GM18870 (cell line): ENCODE results near the gene LRRC74B.
"Not testable (repeated sequence)": the region's sequence is repeated elsewhere in the genome, so short reads cannot be mapped to it uniquely, and the experiment has no call there.

Source experiments
- ATAC-seq: cut with Tn5 transposase; IDR thresholded peaks from one replicate; pipeline ENCODE4 v1.9.1; 2021; ENCODE audit warnings: moderate library complexity; ENCODE audit not compliant: unreplicated experiment

The LRRC74B gene

GRCh38 chr22:21054046-21054713 is 8.4 kb downstream of the LRRC74B start:
- no peak for ATAC-seq

GRCh38 chr22:21054714-21055563 is 9.2 kb downstream of the LRRC74B start:
- no peak for ATAC-seq

GRCh38 chr22:21055564-21055834 is 9.8 kb downstream of the LRRC74B start:
- ATAC-seq, result no peak

GRCh38 chr22:21055880-21056319 is 10.2 kb downstream of the LRRC74B start:
- no peak for ATAC-seq

- ATAC-seq, result not testable (repeated sequence)
Observed at GRCh38 chr22:21060363-21060762, 14.6 kb downstream of the LRRC74B start.

GRCh38 chr22:21061660-21062321 is 16.0 kb downstream of the LRRC74B start:
- ATAC-seq, result not testable (repeated sequence)

GRCh38 chr22:21064425-21064824 is 18.7 kb downstream of the LRRC74B start:
- not testable (repeated sequence) for ATAC-seq

GRCh38 chr22:21064917-21065864 is 19.4 kb downstream of the LRRC74B start:
- no peak for ATAC-seq

GRCh38 chr22:21067075-21067900 is 21.5 kb downstream of the LRRC74B start:
- no peak for ATAC-seq

- ATAC-seq, result no peak
Observed at GRCh38 chr22:21067901-21068680, 22.3 kb downstream of the LRRC74B start.

- no peak for ATAC-seq
Observed at GRCh38 chr22:21068681-21069276, 23.0 kb downstream of the LRRC74B start.

- no peak for ATAC-seq
Observed at GRCh38 chr22:21069375-21069774, 23.6 kb downstream of the LRRC74B start.

- no peak for ATAC-seq
Observed at GRCh38 chr22:21070690-21071615, 25.2 kb downstream of the LRRC74B start.

GRCh38 chr22:21071796-21072195 is 26.1 kb downstream of the LRRC74B start:
- not testable (repeated sequence) for ATAC-seq

- ATAC-seq, result no peak
Observed at GRCh38 chr22:21073023-21073422, 27.3 kb downstream of the LRRC74B start.

GRCh38 chr22:21073482-21073881 is 27.7 kb downstream of the LRRC74B start:
- ATAC-seq, result no peak

GRCh38 chr22:21074102-21074715 is 28.5 kb downstream of the LRRC74B start:
- ATAC-seq, result no peak
